CD14-positive monocyte (primary cell): ENCODE measurements around the gene RASSF5. TPM values are rescaled to one million over a fixed set of nuclear protein-coding genes. Genes with fewer than 3 reads are reported as not detected.

Source experiments
- DNase-seq, 3 donors: peaks; one replicate each; pipeline ENCODE4 v3.0.0-alpha.2; 2011 to 2022
- H2AFZ ChIP-seq: 2 replicates; pipeline ENCODE4 v1.6.0; 2012; ENCODE audit warnings: mild to moderate bottlenecking, low read depth, low read length, inconsistent platforms; ENCODE audit not compliant: insufficient read depth, poor library complexity, severe bottlenecking
- H3K27ac ChIP-seq, 2 donors: 1 replicate in 1 of 2; 2 replicates in 1 of 2; pipeline ENCODE4 v1.5.1; 2012 to 2013; ENCODE audit warnings: low read length in 2 of 2, control low read depth in 1 of 2, inconsistent platforms in 1 of 2, low read depth in 1 of 2, mild to moderate bottlenecking in 1 of 2
- H3K27me3 ChIP-seq, 2 donors: one replicate each; pipeline versions ENCODE4 v1.6.0 to v1.6.1; 2011 to 2013; ENCODE audit warnings: low read length in 2 of 2; ENCODE audit not compliant: control insufficient read depth in 2 of 2, insufficient read depth in 2 of 2
- H3K36me3 ChIP-seq, 2 donors: replicated peaks in 1 of 2; 1 replicate in 1 of 2; 2 replicates in 1 of 2; pipeline versions ENCODE4 v1.5.1 to v1.6.1; 2012 to 2013; ENCODE audit warnings: low read length in 2 of 2, control low read depth in 1 of 2, inconsistent platforms in 1 of 2, mild to moderate bottlenecking in 1 of 2; ENCODE audit not compliant: insufficient read depth in 2 of 2, control insufficient read depth in 1 of 2
- H3K4me1 ChIP-seq, 2 donors: 1 replicate in 1 of 2; 2 replicates in 1 of 2; pipeline versions ENCODE4 v1.5.1 to v1.6.1; 2012 to 2013; ENCODE audit warnings: low read length in 2 of 2, control low read depth in 1 of 2, inconsistent platforms in 1 of 2, mild to moderate bottlenecking in 1 of 2, moderate library complexity in 1 of 2; ENCODE audit not compliant: insufficient read depth in 2 of 2, control insufficient read depth in 1 of 2
- H3K4me2 ChIP-seq: replicated peaks from 2 replicates; pipeline ENCODE3; 2012; ENCODE audit warnings: low read length, moderate library complexity, mild to moderate bottlenecking; ENCODE audit not compliant: poor library complexity, severe bottlenecking; ENCODE audit errors: extremely low read depth
- H3K4me3 ChIP-seq, 3 experiments: fragments of 200-600 bp in 1 of 3; sonication (generic) in 1 of 3; replicated peaks in 1 of 3; 1 replicate in 2 of 3; 2 replicates in 1 of 3; pipeline ENCODE4 v1.5.1; 2011 to 2013; ENCODE audit warnings: low read length in 3 of 3, mild to moderate bottlenecking in 3 of 3, control low read depth in 2 of 3, low read depth in 2 of 3, inconsistent platforms in 1 of 3, moderate library complexity in 1 of 3
- H3K79me2 ChIP-seq: 2 replicates; pipeline ENCODE4 v1.6.0; 2012; ENCODE audit warnings: mild to moderate bottlenecking, control low read depth, inconsistent platforms, low read length, moderate library complexity; ENCODE audit not compliant: insufficient read depth
- H3K9ac ChIP-seq: 2 replicates; pipeline ENCODE4 v1.6.0; 2017; ENCODE audit warnings: low read length, mild to moderate bottlenecking; ENCODE audit not compliant: insufficient read depth, poor library complexity, severe bottlenecking
- H3K9me3 ChIP-seq, 2 donors: replicated peaks in 1 of 2; 1 replicate in 1 of 2; 2 replicates in 1 of 2; pipeline versions ENCODE4 v1.5.1 to v1.6.1; 2012 to 2013; ENCODE audit warnings: low read length in 2 of 2, control low read depth in 1 of 2; ENCODE audit not compliant: control insufficient read depth in 1 of 2, insufficient read depth in 1 of 2
- H4K20me1 ChIP-seq: 2 replicates; pipeline ENCODE4 v1.6.0; 2012; ENCODE audit warnings: mild to moderate bottlenecking, low read length, control low read depth, moderate library complexity; ENCODE audit not compliant: insufficient read depth
- H3K27ac Mint-ChIP-seq, 7 donors: one replicate each; pipeline ENCODE4 v1.8.0; 2020; ENCODE audit warnings: mild to moderate bottlenecking in 7 of 7, mixed read lengths in 7 of 7, moderate library complexity in 6 of 7, inconsistent platforms in 2 of 7
- H3K27me3 Mint-ChIP-seq, 3 donors: one replicate each; pipeline ENCODE4 v1.8.0; 2021 to 2022; ENCODE audit warnings: low read depth in 3 of 3, mild to moderate bottlenecking in 3 of 3, mixed read lengths in 3 of 3, moderate library complexity in 3 of 3, inconsistent platforms in 1 of 3
- H3K36me3 Mint-ChIP-seq, 2 donors: one replicate each; pipeline ENCODE4 v1.8.0; 2020; ENCODE audit warnings: mixed read lengths in 2 of 2, inconsistent platforms in 1 of 2, mild to moderate bottlenecking in 1 of 2
- H3K4me1 Mint-ChIP-seq: one replicate; pipeline ENCODE4 v1.8.0; 2020; ENCODE audit warnings: mild to moderate bottlenecking, mixed read lengths
- H3K4me3 Mint-ChIP-seq, 2 donors: one replicate each; pipeline ENCODE4 v1.8.0; 2020; ENCODE audit warnings: mild to moderate bottlenecking in 2 of 2, mixed read lengths in 2 of 2, moderate library complexity in 1 of 2
- H3K9me3 Mint-ChIP-seq, 7 donors: one replicate each; pipeline ENCODE4 v1.8.0; 2020 to 2022; ENCODE audit warnings: mixed read lengths in 7 of 7, mild to moderate bottlenecking in 6 of 7, moderate library complexity in 6 of 7, inconsistent platforms in 2 of 7
- CTCF ChIP-seq: fragments of 200-600 bp; IDR thresholded peaks from one replicate; pipeline ENCODE4 v1.8.0; 2022; ENCODE audit warnings: antibody characterized with exemption, mild to moderate bottlenecking
- WGBS: methylation state at CpG from one replicate; pipeline ENCODE4 v1.1.5; 2013; ENCODE audit warnings: missing lambda C conversion rate; ENCODE audit not compliant: insufficient coverage; 5-methylcytosine and 5-hydroxymethylcytosine counted together
- intact Hi-C, 2 donors: fragments of 100-400 bp; cut with micrococcal nuclease; formaldehyde crosslinking; loops; one replicate each; pipeline versions ENCODE4 v1.15.0 to v1.15.1; 2023
- polyA plus RNA-seq, 3 donors: library from polyadenylated mRNA; depleted of rRNA in 1 of 3; unstranded in 2 of 3; stranded (reverse) in 1 of 3; fragments of 300-500 nt in 2 of 3; fragments of >200 nt in 1 of 3; fragmentation: Illumina TruSeq in 2 of 3; gene quantifications; 1 replicate in 2 of 3; 2 replicates in 1 of 3; pipeline ENCODE4 v1.2.3, GENCODE V29; 2012 to 2021

RASSF5 gene
- polyA plus RNA-seq, 3 donors = 81.6 to 129 (median 127) TPM

- H3K27ac ChIP-seq = no peak overlapping the region
- H3K27me3 ChIP-seq = no peaks in the 10 kb centered on the region
- Mint-ChIP-seq H3K4me1 (peaks cover 3% of the 10 kb centered on the region), H3K9me3 (no peaks in the 10 kb centered on the region), H3K36me3 (peaks cover 67 to 80% of the 10 kb centered on the region in 2 donors), H3K27ac (no peak overlapping the region), H3K4me3 (no peak overlapping the region), H3K27me3 (no peaks in the 10 kb centered on the region)
- no peaks in the 10 kb centered on the region for H3K79me2 ChIP-seq
- WGBS = 100% methylated on average over 1 of the region's 5 CpGs
- H3K4me2 ChIP-seq = no peak overlapping the region
- DNase-seq = no peak
- H3K36me3 ChIP-seq = peaks cover 72 to 97% of the 10 kb centered on the region in 2 donors
- H2AFZ ChIP-seq = no peak overlapping the region
- H3K9me3 ChIP-seq = no peaks in the 10 kb centered on the region
- peaks cover 60% of the 10 kb centered on the region for H4K20me1 ChIP-seq
- no peaks in the 10 kb centered on the region for H3K4me1 ChIP-seq
- no peak overlapping the region for H3K9ac ChIP-seq
- TF ChIP-seq CTCF = no peak
- no peak overlapping the region for H3K4me3 ChIP-seq
- intact Hi-C loops = no loop called here
These were observed 83.9 kb downstream of the RASSF5 start for GRCh38 chr1:206591226-206591625.

- H3K4me2 ChIP-seq = no peak overlapping the region
- H3K9ac ChIP-seq = no peak overlapping the region
- H3K9me3 Mint-ChIP-seq = no peaks in the 10 kb centered on the region
- TF ChIP-seq CTCF = no peak
- peaks cover 68 to 97% of the 10 kb centered on the region in 2 donors for H3K36me3 ChIP-seq
- no peak for DNase-seq
- no peak overlapping the region for H3K4me3 ChIP-seq
- H3K27me3 Mint-ChIP-seq = no peaks in the 10 kb centered on the region
- WGBS = 97% methylated on average over 6 of the region's 9 CpGs
- no peak overlapping the region for H3K4me3 Mint-ChIP-seq
- no peaks in the 10 kb centered on the region for H3K4me1 ChIP-seq
- peaks cover 67 to 80% of the 10 kb centered on the region in 2 donors for H3K36me3 Mint-ChIP-seq
- H2AFZ ChIP-seq = no peak overlapping the region
- peaks cover 56% of the 10 kb centered on the region for H4K20me1 ChIP-seq
- intact Hi-C loops = no loop called here
- H3K79me2 ChIP-seq = no peaks in the 10 kb centered on the region
- H3K27me3 ChIP-seq = no peaks in the 10 kb centered on the region
- H3K27ac Mint-ChIP-seq = peak overlapping the region in 2 of 7 donors; percentile 9 to 51
- H3K4me1 Mint-ChIP-seq = peaks cover 3% of the 10 kb centered on the region
- H3K9me3 ChIP-seq = no peaks in the 10 kb centered on the region
- H3K27ac ChIP-seq = no peak overlapping the region
These were observed 84.4 kb downstream of the RASSF5 start for GRCh38 chr1:206591696-206592095.
